LNCAP (cell line): ENCODE measurements around the gene OTULINL.

Experiments
- TF ChIP-seq, protein P1 (sequence below): fragments of 450-650 bp; IDR thresholded peaks from 2 replicates; pipeline ENCODE4 v1.5.1; 2017; ENCODE audit warnings: mild to moderate bottlenecking

The OTULINL gene

DNA sequence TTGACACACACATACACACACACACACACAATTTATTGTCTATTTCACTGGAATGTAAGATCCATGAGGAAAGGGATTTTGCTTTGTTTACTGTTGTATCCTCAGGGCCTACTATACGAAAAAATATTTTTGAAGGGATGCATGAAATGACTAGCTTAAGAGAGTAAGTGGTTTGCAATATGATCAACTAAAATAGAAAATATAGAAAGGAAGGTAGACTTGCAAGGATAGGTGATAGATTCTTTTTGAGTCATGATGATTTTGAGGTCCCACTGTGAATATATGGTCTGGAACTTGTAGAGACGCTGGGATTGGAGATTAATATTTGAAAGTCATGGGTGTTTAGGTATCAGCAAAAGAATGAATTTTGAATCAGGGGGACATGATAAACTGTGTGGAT is 54.1 kb downstream of the OTULINL start:
- TF ChIP-seq, protein P1, sequence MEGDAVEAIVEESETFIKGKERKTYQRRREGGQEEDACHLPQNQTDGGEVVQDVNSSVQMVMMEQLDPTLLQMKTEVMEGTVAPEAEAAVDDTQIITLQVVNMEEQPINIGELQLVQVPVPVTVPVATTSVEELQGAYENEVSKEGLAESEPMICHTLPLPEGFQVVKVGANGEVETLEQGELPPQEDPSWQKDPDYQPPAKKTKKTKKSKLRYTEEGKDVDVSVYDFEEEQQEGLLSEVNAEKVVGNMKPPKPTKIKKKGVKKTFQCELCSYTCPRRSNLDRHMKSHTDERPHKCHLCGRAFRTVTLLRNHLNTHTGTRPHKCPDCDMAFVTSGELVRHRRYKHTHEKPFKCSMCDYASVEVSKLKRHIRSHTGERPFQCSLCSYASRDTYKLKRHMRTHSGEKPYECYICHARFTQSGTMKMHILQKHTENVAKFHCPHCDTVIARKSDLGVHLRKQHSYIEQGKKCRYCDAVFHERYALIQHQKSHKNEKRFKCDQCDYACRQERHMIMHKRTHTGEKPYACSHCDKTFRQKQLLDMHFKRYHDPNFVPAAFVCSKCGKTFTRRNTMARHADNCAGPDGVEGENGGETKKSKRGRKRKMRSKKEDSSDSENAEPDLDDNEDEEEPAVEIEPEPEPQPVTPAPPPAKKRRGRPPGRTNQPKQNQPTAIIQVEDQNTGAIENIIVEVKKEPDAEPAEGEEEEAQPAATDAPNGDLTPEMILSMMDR = no peak

DNA sequence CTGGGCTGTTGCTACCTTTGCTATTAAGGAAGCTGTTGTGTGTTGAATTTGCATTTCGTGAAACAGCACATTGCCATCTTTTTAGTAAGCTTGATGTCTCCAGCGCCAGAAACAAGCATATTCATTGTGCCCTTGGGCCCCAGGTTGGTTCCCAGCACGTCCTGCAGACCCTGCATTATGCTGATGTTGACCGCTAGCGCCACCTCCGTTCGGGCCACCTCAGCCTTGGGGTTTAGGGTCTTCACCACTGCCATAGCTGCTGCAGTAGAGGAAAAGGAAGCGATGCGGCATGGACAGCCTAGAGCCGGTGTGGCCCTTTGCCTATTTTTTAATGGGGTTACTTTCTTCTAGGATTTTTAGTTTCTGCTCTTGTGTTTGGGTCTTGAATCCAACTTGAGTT is 59.2 kb downstream of the OTULINL start:
- TF ChIP-seq, protein P1 = no peak

- TF ChIP-seq, protein P1 = no peak
These were observed 63.1 kb downstream of the OTULINL start for GRCh38 chr5:14644623-14645237.

- TF ChIP-seq, protein P1 = no peak
These were observed 68.5 kb downstream of the OTULINL start for GRCh38 chr5:14650052-14650451.

DNA sequence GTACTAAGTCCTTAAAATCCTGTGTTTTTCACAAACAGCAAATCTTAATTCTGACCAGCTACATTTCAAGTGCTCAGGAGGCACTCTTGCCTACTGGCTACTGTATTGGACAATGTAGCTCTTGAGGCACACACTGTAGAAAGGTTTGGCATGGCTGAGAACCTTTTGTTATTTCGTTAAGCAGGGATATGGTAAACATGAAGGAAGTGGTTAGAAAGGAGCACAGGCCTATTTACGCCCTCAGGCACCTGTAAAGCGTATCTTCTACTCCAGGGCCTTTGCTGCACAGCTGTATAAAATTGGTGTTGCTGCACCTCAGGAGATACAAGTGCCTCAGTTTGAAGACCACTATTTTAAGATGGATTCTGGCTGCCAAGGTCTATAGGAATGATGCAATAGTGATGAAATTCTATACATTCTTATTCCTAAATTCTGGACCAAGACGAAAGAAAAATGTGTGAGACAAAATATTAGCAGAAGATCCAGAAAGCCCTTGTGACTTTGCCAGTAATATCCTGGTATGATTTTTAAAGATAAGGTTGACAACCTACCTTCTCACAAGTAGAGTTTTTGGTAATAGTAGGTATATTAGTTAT is 73.7 kb downstream of the OTULINL start:
- TF ChIP-seq, protein P1 = no peak

GRCh38 chr5:14656898-14657297 is 75.3 kb downstream of the OTULINL start:
- TF ChIP-seq, protein P1 = no peak

- TF ChIP-seq, protein P1 = no peak
These were observed 78.4 kb downstream of the OTULINL start for GRCh38 chr5:14659821-14660607.
